Nephron (organoid): ENCODE results near the gene CHERP.
"Not testable (repeated sequence)": the region's sequence is repeated elsewhere in the genome, so short reads cannot be mapped to it uniquely, and the experiment has no call there.

Experiments
- H3K27ac Mint-ChIP-seq, 3 experiments: 2 replicates each; pipeline ENCODE4 v1.8.0; 2020; ENCODE audit warnings: mixed read lengths in 3 of 3, mild to moderate bottlenecking in 2 of 3, moderate library complexity in 1 of 3
- H3K27me3 Mint-ChIP-seq: 2 replicates; pipeline ENCODE4 v1.8.0; 2021; ENCODE audit warnings: low read depth, mild to moderate bottlenecking, moderate library complexity, mixed read lengths
- H3K36me3 Mint-ChIP-seq: 2 replicates; pipeline ENCODE4 v1.8.0; 2020; ENCODE audit warnings: low read depth, mixed read lengths
- H3K4me1 Mint-ChIP-seq: 2 replicates; pipeline ENCODE4 v1.8.0; 2020; ENCODE audit warnings: mixed read lengths
- H3K4me3 Mint-ChIP-seq, 3 experiments: 2 replicates each; pipeline ENCODE4 v1.8.0; 2020; ENCODE audit warnings: mild to moderate bottlenecking in 3 of 3, mixed read lengths in 3 of 3, moderate library complexity in 2 of 3
- H3K9me3 Mint-ChIP-seq: 2 replicates; pipeline ENCODE4 v1.8.0; 2020; ENCODE audit warnings: mixed read lengths
- CTCF ChIP-seq, 3 experiments: fragments of 200-600 bp; sonication (generic); IDR thresholded peaks; one replicate each; pipeline ENCODE4 v1.5.0; 2021; ENCODE audit warnings: antibody characterized with exemption in 3 of 3; ENCODE audit not compliant: unreplicated experiment in 3 of 3

CHERP gene

DNA sequence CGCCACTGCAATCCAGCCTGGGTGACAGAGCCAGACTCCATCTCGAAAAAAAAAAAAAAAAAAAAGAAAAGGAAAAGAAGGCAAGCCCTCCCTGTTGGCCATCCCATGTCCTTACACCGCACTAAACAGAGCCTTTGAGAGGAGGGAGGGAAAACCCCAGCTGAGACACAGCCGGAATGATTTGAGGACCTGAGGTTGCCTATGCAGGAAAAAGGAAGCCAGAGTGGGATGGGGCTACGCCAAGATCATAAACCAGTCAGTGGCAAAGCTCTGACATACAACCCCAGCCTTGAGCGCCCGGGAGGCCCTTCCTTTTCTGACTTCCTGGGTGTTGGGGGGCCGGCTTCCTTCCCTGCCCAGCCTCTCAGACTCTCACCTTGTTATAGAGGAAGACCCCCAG lies 12.5 kb upstream of the CHERP start:
- H3K27ac Mint-ChIP-seq: no peak overlapping the region
- TF ChIP-seq CTCF (IDR thresholded peaks at IDR 0.05; ENCODE audit: unreplicated experiment in 3 of 3): no peak
- H3K27me3 Mint-ChIP-seq: no peaks in the 10 kb centered on the region
- H3K4me1 Mint-ChIP-seq: no peaks in the 10 kb centered on the region
- peaks cover 43% of the 10 kb centered on the region for H3K36me3 Mint-ChIP-seq
- H3K4me3 Mint-ChIP-seq: no peak overlapping the region
- no peaks in the 10 kb centered on the region for H3K9me3 Mint-ChIP-seq

- not testable (repeated sequence) for H3K27ac Mint-ChIP-seq, H3K27me3 Mint-ChIP-seq, H3K4me1 Mint-ChIP-seq, H3K9me3 Mint-ChIP-seq, H3K4me3 Mint-ChIP-seq
- peaks cover 34% of the 10 kb centered on the region for H3K36me3 Mint-ChIP-seq
These were observed 9.7 kb upstream of the CHERP start for GRCh38 chr19:16551902-16552301.

- Mint-ChIP-seq H3K9me3 (no peaks in the 10 kb centered on the region), H3K27me3 (no peaks in the 10 kb centered on the region)
These were observed 6.7 kb upstream of the CHERP start for GRCh38 chr19:16548956-16549355.

DNA sequence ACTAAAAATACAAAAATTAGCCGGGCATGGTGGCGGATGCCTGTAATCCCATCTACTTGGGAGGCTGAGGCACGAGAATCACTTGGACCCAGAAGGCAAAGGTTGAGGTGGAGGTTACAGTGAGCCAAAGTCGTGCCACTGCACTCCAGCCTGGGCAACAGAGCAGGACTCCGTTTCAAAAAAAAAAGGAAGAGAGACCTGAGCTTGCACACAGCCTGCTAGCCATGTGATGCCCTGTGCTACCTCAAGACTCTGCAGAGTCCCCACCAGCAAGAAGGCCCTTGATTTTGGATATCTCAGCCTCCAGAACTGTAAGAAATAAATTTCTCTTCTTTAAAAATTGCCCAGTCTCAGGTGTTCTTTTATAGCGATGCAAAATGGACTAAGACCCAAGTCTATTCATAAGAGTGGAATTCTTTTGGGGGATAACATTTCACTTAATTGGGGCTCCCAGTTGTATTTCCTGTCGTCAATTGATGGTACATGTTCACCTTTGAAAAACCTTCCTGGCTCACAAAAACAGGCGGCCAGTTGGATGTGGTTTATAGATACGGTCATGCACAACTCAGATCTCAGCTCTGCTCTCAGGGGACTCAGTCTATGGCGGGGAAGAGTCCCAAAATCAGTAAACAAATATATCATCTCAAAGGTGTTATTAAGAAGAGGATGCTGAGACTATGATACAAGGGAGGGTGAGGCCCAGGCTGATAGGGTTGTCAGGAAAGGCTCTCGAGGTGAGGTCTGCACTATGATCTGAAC lies 2.4 kb upstream of the CHERP start:
- H3K4me3 Mint-ChIP-seq: peak overlapping the region; percentile 56 to 73 (median 70)
- H3K9me3 Mint-ChIP-seq: no peaks in the 10 kb centered on the region
- peak overlapping the region in 1 of 3 experiments; percentile 54 for H3K27ac Mint-ChIP-seq
- H3K27me3 Mint-ChIP-seq: no peaks in the 10 kb centered on the region
- TF ChIP-seq CTCF (IDR thresholded peaks at IDR 0.05; ENCODE audit: unreplicated experiment in 3 of 3): no peak
- H3K36me3 Mint-ChIP-seq: peaks cover 10% of the 10 kb centered on the region
- peaks cover 17% of the 10 kb centered on the region for H3K4me1 Mint-ChIP-seq

More at GRCh38 chr19:16548956-16549355, 6.7 kb upstream of the CHERP start:
- H3K36me3 Mint-ChIP-seq: peaks cover 18% of the 10 kb centered on the region
- H3K4me3 Mint-ChIP-seq: no peak overlapping the region
- H3K27ac Mint-ChIP-seq: no peak overlapping the region
- peaks cover 5% of the 10 kb centered on the region for H3K4me1 Mint-ChIP-seq
- no peak for TF ChIP-seq CTCF (IDR thresholded peaks at IDR 0.05; ENCODE audit: unreplicated experiment in 3 of 3)

DNA sequence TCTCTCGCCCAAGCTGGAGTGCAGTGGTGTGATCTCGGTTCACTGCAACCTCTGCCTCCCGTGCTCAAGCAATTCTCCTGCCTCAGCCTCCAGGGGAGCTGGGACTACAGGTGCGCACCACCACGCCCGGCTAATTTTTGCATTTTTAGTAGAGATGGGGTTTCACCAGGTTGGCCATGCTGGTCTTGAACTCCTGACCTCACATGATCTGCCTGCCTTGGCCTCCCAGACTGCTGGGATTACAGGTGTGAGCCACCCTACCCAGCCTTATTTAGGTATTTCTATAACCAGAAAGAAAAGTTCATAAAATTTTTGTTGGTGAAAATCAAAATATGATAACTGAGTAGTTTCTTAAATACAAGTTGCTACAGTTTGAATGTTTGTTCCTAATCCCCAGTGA lies 1.5 kb upstream of the CHERP start:
- Mint-ChIP-seq H3K4me3 (peak overlapping the region; percentile 90 to 98 (median 95)), H3K36me3 (peaks cover 17% of the 10 kb centered on the region), H3K4me1 (peaks cover 17% of the 10 kb centered on the region)
- not testable (repeated sequence) for H3K9me3 Mint-ChIP-seq, H3K27ac Mint-ChIP-seq, H3K27me3 Mint-ChIP-seq

GRCh38 chr19:16542910-16543472 lies 754 bp upstream of the CHERP start:
- peaks cover 24% of the 10 kb centered on the region for H3K36me3 Mint-ChIP-seq
- no peaks in the 10 kb centered on the region for H3K9me3 Mint-ChIP-seq
- H3K4me3 Mint-ChIP-seq: peak overlapping the region; percentile 90 to 98 (median 95)
- no peaks in the 10 kb centered on the region for H3K27me3 Mint-ChIP-seq
- peak overlapping the region; percentile 75 to 93 (median 78) for H3K27ac Mint-ChIP-seq
- peaks cover 17% of the 10 kb centered on the region for H3K4me1 Mint-ChIP-seq
- no peak for TF ChIP-seq CTCF (IDR thresholded peaks at IDR 0.05; ENCODE audit: unreplicated experiment in 3 of 3)
